ENCODE results near the gene HTR6. TPM values are rescaled to one million over a fixed set of nuclear protein-coding genes. Genes with fewer than 3 reads are reported as not detected.

Gene HTR6
- total RNA-seq, 2 donors from 2014 or later, result not detected

- DNase-seq (ENCODE audit: low spot score), result no peak
- TF ChIP-seq CTCF (IDR thresholded peaks at IDR 0.05), result no peak
Observed at GRCh38 chr1:19619697-19620384, 44.8 kb upstream of the HTR6 start.

GRCh38 chr1:19620786-19621185 is 43.9 kb upstream of the HTR6 start:
- Histone ChIP-seq H3K9me3 (no peaks in the 10 kb centered on the region), H3K4me3 (no peak overlapping the region), H3K4me1 (peaks cover 0 to 40% of the 10 kb centered on the region in 2 donors), H3K36me3 (peaks cover 31% of the 10 kb centered on the region), H3K27ac (no peak overlapping the region), H3K27me3 (no peaks in the 10 kb centered on the region)
- DNase-seq (ENCODE audit: low spot score), result no peak
- no peak for TF ChIP-seq CTCF (IDR thresholded peaks at IDR 0.05)

More at GRCh38 chr1:19619697-19620384, 44.8 kb upstream of the HTR6 start:
- H3K27me3 ChIP-seq, result no peaks in the 10 kb centered on the region
- H3K4me3 ChIP-seq, result no peak overlapping the region
- H3K27ac ChIP-seq, result no peak overlapping the region
- H3K4me1 ChIP-seq, result peaks cover 0 to 37% of the 10 kb centered on the region in 2 donors
- H3K36me3 ChIP-seq, result peaks cover 24% of the 10 kb centered on the region
- H3K9me3 ChIP-seq, result no peaks in the 10 kb centered on the region

- Histone ChIP-seq H3K4me1 (peaks cover 0 to 41% of the 10 kb centered on the region in 2 donors), H3K36me3 (peaks cover 36% of the 10 kb centered on the region), H3K27ac (peak overlapping the region in 1 of 2 donors; percentile 30), H3K9me3 (no peaks in the 10 kb centered on the region), H3K27me3 (no peaks in the 10 kb centered on the region), H3K4me3 (no peak overlapping the region)
- no peak for TF ChIP-seq CTCF (IDR thresholded peaks at IDR 0.05)
- no peak for DNase-seq (ENCODE audit: low spot score)
Observed at GRCh38 chr1:19621274-19621950, 43.3 kb upstream of the HTR6 start.

GRCh38 chr1:19622204-19622603 is 42.5 kb upstream of the HTR6 start:
- H3K27me3 ChIP-seq, result no peaks in the 10 kb centered on the region
- peaks cover 40% of the 10 kb centered on the region for H3K36me3 ChIP-seq
- DNase-seq (ENCODE audit: low spot score), result no peak
- no peak overlapping the region for H3K4me3 ChIP-seq
- peaks cover 0 to 41% of the 10 kb centered on the region in 2 donors for H3K4me1 ChIP-seq
- peak overlapping the region in 1 of 2 donors; percentile 30 for H3K27ac ChIP-seq
- H3K9me3 ChIP-seq, result no peaks in the 10 kb centered on the region
- TF ChIP-seq CTCF (IDR thresholded peaks at IDR 0.05), result no peak

DNA sequence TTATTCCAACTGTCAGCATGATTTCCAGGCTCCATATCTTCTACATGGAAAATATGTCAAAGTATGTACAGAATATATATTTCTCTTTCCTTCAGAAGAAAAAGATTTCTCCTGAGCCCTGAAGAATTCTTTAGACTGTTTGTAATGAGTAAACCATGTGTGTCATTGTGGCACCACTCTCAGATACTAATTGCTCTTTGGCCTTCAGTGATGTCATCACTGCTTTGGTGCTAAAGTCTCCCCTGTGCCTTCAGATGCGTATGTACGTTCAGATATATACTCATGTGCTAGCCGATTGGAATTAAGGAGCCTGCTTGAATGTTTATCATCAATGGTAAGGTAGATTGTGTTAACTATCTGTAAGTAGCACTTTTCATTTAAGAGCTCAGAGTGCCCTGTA is 41.2 kb upstream of the HTR6 start:
- Histone ChIP-seq H3K27ac (no peak overlapping the region), H3K4me3 (no peak overlapping the region), H3K27me3 (no peaks in the 10 kb centered on the region), H3K36me3 (peaks cover 52% of the 10 kb centered on the region), H3K9me3 (no peaks in the 10 kb centered on the region), H3K4me1 (peaks cover 0 to 41% of the 10 kb centered on the region in 2 donors)
- no peak for TF ChIP-seq CTCF (IDR thresholded peaks at IDR 0.05)
- DNase-seq (ENCODE audit: low spot score), result no peak

All from right atrium auricular region (tissue), 2 donors.